Measurements from ENCODE around the gene SLC35A5. TPM values are rescaled to one million over a fixed set of nuclear protein-coding genes. Genes with fewer than 3 reads are reported as not detected.

SLC35A5 gene
- total RNA-seq, 2 donors from 2014 or later = 39.9 to 43.2 TPM

DNA sequence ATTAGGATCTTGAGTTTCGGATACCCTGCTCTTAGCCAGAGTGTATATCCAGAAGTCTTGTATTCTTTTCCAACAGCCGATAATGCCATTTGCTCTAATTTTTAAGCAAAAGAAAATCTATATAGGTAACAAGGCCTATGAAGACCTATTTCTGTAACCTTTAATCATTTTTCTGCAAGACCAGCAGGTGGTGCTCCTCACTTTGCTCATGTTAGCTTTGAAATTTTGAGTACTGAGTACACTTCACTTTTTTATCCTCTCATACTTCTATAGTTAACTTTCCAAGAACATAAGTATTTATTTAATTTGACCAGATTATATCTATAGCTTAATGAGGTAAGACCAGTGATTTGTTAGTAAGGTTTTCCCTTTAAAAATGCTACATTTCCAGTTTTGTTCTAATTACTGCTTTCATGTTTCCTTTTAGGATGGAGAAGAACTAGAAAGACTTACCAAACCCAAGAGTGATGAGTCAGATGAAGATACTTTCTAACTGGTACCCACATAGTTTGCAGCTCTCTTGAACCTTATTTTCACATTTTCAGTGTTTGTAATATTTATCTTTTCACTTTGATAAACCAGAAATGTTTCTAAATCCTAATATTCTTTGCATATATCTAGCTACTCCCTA is 20.5 kb downstream of the SLC35A5 start:
- Mint-ChIP-seq H3K9me3 (no peaks in the 10 kb centered on the region), H3K27ac (no peak overlapping the region), H3K36me3 (ENCODE audit: low read depth) (peaks cover 39% of the 10 kb centered on the region), H3K4me3 (no peak overlapping the region), H3K4me1 (peaks cover 9% of the 10 kb centered on the region), H3K27me3 (ENCODE audit: insufficient read depth) (no peaks in the 10 kb centered on the region)
- Histone ChIP-seq H3K9ac (ENCODE audit: extremely low read depth, low read length, poor library complexity, severe bottlenecking) (no peak overlapping the region), H3K9me3 (ENCODE audit: control insufficient read depth, low read length) (no peaks in the 10 kb centered on the region), H3K4me3 (ENCODE audit: low read length) (no peak overlapping the region), H3K36me3 (ENCODE audit: control insufficient read depth, insufficient read depth, low read length) (peaks cover 49% of the 10 kb centered on the region), H3K27me3 (ENCODE audit: control insufficient read depth, insufficient read depth, low read length, poor library complexity, severe bottlenecking) (no peaks in the 10 kb centered on the region), H3K27ac (ENCODE audit: low read depth, low read length) (no peak overlapping the region), H3K4me1 (ENCODE audit: control insufficient read depth, insufficient read depth, low read length) (no peaks in the 10 kb centered on the region)
- WGBS, 2 experiments (ENCODE audit: insufficient coverage in 1 of 2, insufficient read length in 1 of 2) = 75 to 98% methylated on average over 2 of the region's 2 CpGs
- TF ChIP-seq, protein P1, sequence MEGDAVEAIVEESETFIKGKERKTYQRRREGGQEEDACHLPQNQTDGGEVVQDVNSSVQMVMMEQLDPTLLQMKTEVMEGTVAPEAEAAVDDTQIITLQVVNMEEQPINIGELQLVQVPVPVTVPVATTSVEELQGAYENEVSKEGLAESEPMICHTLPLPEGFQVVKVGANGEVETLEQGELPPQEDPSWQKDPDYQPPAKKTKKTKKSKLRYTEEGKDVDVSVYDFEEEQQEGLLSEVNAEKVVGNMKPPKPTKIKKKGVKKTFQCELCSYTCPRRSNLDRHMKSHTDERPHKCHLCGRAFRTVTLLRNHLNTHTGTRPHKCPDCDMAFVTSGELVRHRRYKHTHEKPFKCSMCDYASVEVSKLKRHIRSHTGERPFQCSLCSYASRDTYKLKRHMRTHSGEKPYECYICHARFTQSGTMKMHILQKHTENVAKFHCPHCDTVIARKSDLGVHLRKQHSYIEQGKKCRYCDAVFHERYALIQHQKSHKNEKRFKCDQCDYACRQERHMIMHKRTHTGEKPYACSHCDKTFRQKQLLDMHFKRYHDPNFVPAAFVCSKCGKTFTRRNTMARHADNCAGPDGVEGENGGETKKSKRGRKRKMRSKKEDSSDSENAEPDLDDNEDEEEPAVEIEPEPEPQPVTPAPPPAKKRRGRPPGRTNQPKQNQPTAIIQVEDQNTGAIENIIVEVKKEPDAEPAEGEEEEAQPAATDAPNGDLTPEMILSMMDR (conservative IDR thresholded peaks at IDR 0.05) = peak; percentile 80
- DNase-seq = peak; percentile 60

DNA sequence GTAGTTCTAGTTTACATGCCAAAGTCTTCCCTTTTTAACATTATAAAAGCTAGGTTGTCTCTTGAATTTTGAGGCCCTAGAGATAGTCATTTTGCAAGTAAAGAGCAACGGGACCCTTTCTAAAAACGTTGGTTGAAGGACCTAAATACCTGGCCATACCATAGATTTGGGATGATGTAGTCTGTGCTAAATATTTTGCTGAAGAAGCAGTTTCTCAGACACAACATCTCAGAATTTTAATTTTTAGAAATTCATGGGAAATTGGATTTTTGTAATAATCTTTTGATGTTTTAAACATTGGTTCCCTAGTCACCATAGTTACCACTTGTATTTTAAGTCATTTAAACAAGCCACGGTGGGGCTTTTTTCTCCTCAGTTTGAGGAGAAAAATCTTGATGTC is 21.3 kb downstream of the SLC35A5 start:
- peaks cover 42% of the 10 kb centered on the region for H3K36me3 Mint-ChIP-seq (ENCODE audit: low read depth)

DNA sequence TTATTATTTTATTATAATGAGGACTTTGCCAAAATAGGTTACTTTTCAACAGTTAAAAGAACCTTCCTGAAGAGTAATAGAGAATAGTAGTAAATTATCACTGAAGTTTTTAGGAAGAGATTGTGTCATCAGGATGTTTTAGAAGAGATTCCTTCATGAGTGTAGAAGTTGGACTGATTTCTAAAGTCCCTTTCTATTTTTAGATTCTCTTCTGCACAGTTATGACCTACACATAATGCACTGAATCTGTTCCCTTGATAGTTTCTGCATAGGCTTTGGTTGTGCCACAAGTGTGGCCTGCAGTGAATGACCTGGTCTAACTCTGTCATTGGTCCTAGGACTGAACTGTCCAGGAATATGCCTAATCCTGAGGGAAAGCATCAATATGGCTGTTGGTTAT is 23.9 kb downstream of the SLC35A5 start:
- H3K4me1 ChIP-seq (ENCODE audit: control insufficient read depth, insufficient read depth, low read length) = no peaks in the 10 kb centered on the region
- H3K4me3 ChIP-seq (ENCODE audit: low read length) = no peak overlapping the region
- Mint-ChIP-seq H3K27me3 (ENCODE audit: insufficient read depth) (no peaks in the 10 kb centered on the region), H3K36me3 (ENCODE audit: low read depth) (peaks cover 34% of the 10 kb centered on the region), H3K4me3 (no peak overlapping the region), H3K4me1 (peaks cover 9% of the 10 kb centered on the region), H3K27ac (no peak overlapping the region), H3K9me3 (no peaks in the 10 kb centered on the region)
- no peak overlapping the region for H3K27ac ChIP-seq (ENCODE audit: low read depth, low read length)
- TF ChIP-seq, protein P1 (conservative IDR thresholded peaks at IDR 0.05) = no peak
- no peak for DNase-seq
- H3K36me3 ChIP-seq (ENCODE audit: control insufficient read depth, insufficient read depth, low read length) = peaks cover 37% of the 10 kb centered on the region
- no peaks in the 10 kb centered on the region for H3K9me3 ChIP-seq (ENCODE audit: control insufficient read depth, low read length)
- no peak overlapping the region for H3K9ac ChIP-seq (ENCODE audit: extremely low read depth, low read length, poor library complexity, severe bottlenecking)
- H3K27me3 ChIP-seq (ENCODE audit: control insufficient read depth, insufficient read depth, low read length, poor library complexity, severe bottlenecking) = no peaks in the 10 kb centered on the region

More for the DNA sequence above, 21.3 kb downstream of the SLC35A5 start:
- peaks cover 9% of the 10 kb centered on the region for H3K4me1 Mint-ChIP-seq
- no peak overlapping the region for H3K27ac ChIP-seq (ENCODE audit: low read depth, low read length)
- no peaks in the 10 kb centered on the region for H3K27me3 Mint-ChIP-seq (ENCODE audit: insufficient read depth)
- no peak overlapping the region for H3K4me3 ChIP-seq (ENCODE audit: low read length)
- no peaks in the 10 kb centered on the region for H3K27me3 ChIP-seq (ENCODE audit: control insufficient read depth, insufficient read depth, low read length, poor library complexity, severe bottlenecking)
- 79 to 81% methylated on average over 2 to 3 of the region's 3 CpGs for WGBS, 2 experiments (ENCODE audit: insufficient coverage in 1 of 2, insufficient read length in 1 of 2)
- H3K9me3 ChIP-seq (ENCODE audit: control insufficient read depth, low read length) = no peaks in the 10 kb centered on the region
- H3K36me3 ChIP-seq (ENCODE audit: control insufficient read depth, insufficient read depth, low read length) = peaks cover 49% of the 10 kb centered on the region
- H3K27ac Mint-ChIP-seq = no peak overlapping the region
- no peak overlapping the region for H3K9ac ChIP-seq (ENCODE audit: extremely low read depth, low read length, poor library complexity, severe bottlenecking)
- H3K4me1 ChIP-seq (ENCODE audit: control insufficient read depth, insufficient read depth, low read length) = no peaks in the 10 kb centered on the region
- no peak for DNase-seq
- H3K9me3 Mint-ChIP-seq = no peaks in the 10 kb centered on the region
- H3K4me3 Mint-ChIP-seq = no peak overlapping the region
- TF ChIP-seq, protein P1 (conservative IDR thresholded peaks at IDR 0.05) = no peak
